A673 (cell line): ENCODE measurements around the gene PNPLA3. TPM values are rescaled to one million over a fixed set of nuclear protein-coding genes. Genes with fewer than 3 reads are reported as not detected.

Experiments used
- BruUV-seq: library from RNA; stranded (reverse); fragments of 400-500 nt; replicated peaks from 2 replicates; lab custom pipeline; 2021; lab: Mats Ljungman, UMichigan
- CTCF ChIA-PET: fragments of 300-600 bp; sonication (Branson Sonifier 250); formaldehyde crosslinking; loops from one replicate; lab custom pipeline; 2022; ENCODE audit warnings: antibody characterized with exemption; lab: Charles Lee
- POLR2A ChIA-PET: fragments of 300-600 bp; sonication (Branson Sonifier 250); formaldehyde crosslinking; loops from one replicate; lab custom pipeline; 2022; ENCODE audit warnings: antibody characterized with exemption; ENCODE audit not compliant: low non-redundant PET; lab: Charles Lee
- DNase-seq: peaks from one replicate; pipeline ENCODE4 v3.0.0-alpha.2; 2015; ENCODE audit warnings: low spot score
- H3K27ac ChIP-seq: fragments of 200-600 bp; sonication (generic); 2 replicates; pipeline ENCODE4 v1.5.1; 2016; ENCODE audit warnings: mixed run types, low read depth, mild to moderate bottlenecking, mixed read lengths, antibody characterized with exemption, low read length; ENCODE audit not compliant: poor library complexity, severe bottlenecking
- H3K27me3 ChIP-seq: fragments of 200-600 bp; sonication (generic); replicated peaks from 2 replicates; pipeline ENCODE4 v1.6.1; 2017; ENCODE audit warnings: mixed run types, low read depth, mild to moderate bottlenecking, mixed read lengths, antibody characterized with exemption, low read length; ENCODE audit not compliant: insufficient read depth, poor library complexity
- H3K36me3 ChIP-seq: fragments of 200-600 bp; sonication (generic); 2 replicates; pipeline ENCODE4 v1.6.1; 2016; ENCODE audit warnings: mixed run types, mild to moderate bottlenecking, mixed read lengths, antibody characterized with exemption, low read length; ENCODE audit not compliant: insufficient read depth, poor library complexity, severe bottlenecking
- H3K4me1 ChIP-seq: fragments of 200-600 bp; sonication (generic); 2 replicates; pipeline ENCODE4 v1.6.1; 2017; ENCODE audit warnings: mixed run types, mild to moderate bottlenecking, mixed read lengths, antibody characterized with exemption, low read length; ENCODE audit not compliant: insufficient read depth, poor library complexity, severe bottlenecking
- H3K4me3 ChIP-seq: fragments of 200-600 bp; sonication (generic); 2 replicates; pipeline ENCODE4 v1.5.1; 2016; ENCODE audit warnings: low read depth, mixed run types, mild to moderate bottlenecking, mixed read lengths, low read length; ENCODE audit not compliant: poor library complexity, severe bottlenecking
- H3K9me3 ChIP-seq: fragments of 200-600 bp; sonication (generic); 2 replicates; pipeline ENCODE4 v1.6.1; 2016; ENCODE audit warnings: mixed run types, low read depth, mild to moderate bottlenecking, mixed read lengths, antibody characterized with exemption, low read length; ENCODE audit not compliant: poor library complexity, severe bottlenecking
- CTCF ChIP-seq: fragments of 300-800, 200-600 bp; sonication (generic); conservative IDR thresholded peaks from 2 replicates; pipeline ENCODE4 v1.5.1; 2017; ENCODE audit warnings: low read depth, mild to moderate bottlenecking, antibody characterized with exemption, low read length, moderate library complexity, mixed read lengths
- EZH2 ChIP-seq: fragments of 200-600 bp; sonication (generic); IDR thresholded peaks from 2 replicates; pipeline ENCODE4 v1.6.1; 2017; ENCODE audit warnings: borderline replicate concordance, low read depth, mild to moderate bottlenecking, mixed read lengths, antibody characterized with exemption, low read length; ENCODE audit not compliant: poor library complexity, severe bottlenecking
- intact Hi-C: fragments of 100-400 bp; cut with micrococcal nuclease; formaldehyde crosslinking; loops from one replicate; pipeline ENCODE4 v1.10.0; 2022; ENCODE audit not compliant: unreplicated experiment
- total RNA-seq: library from RNA; stranded (reverse); gene quantifications from 2 replicates; pipeline ENCODE4 v1.2.3, GENCODE V29; 2021

The PNPLA3 gene
- total RNA-seq, 1 experiment from 2014 or later: 11.8 TPM

- intact Hi-C loops: loop anchor here (5.0 kb wide), 1 partner anchor 67 kb away; no protein-coding TSS in a partner anchor
- ChIA-PET CTCF (interaction anchor here (0.6 kb wide), 1 partner anchor 367 kb away, joined by 5 read pairs; no protein-coding TSS in a partner anchor), POLR2A (no interaction called here)
- Histone ChIP-seq H3K27me3 (peaks cover 26% of the 10 kb centered on the region), H3K4me3 (no peak overlapping the region), H3K4me1 (no peaks in the 10 kb centered on the region), H3K36me3 (no peaks in the 10 kb centered on the region), H3K27ac (no peak overlapping the region), H3K9me3 (no peaks in the 10 kb centered on the region)
- TF ChIP-seq CTCF (no peak), EZH2 (no peak)
- no TSS peak for BruUV-seq
- DNase-seq: no peak
Measured at GRCh38 chr22:43880541-43880991, 43.0 kb upstream of the PNPLA3 start.

- Histone ChIP-seq H3K36me3 (no peaks in the 10 kb centered on the region), H3K9me3 (no peaks in the 10 kb centered on the region), H3K4me3 (no peak overlapping the region), H3K4me1 (no peaks in the 10 kb centered on the region), H3K27ac (no peak overlapping the region), H3K27me3 (peaks cover 20% of the 10 kb centered on the region)
- CTCF ChIA-PET: no interaction called here
- TF ChIP-seq EZH2 (no peak), CTCF (no peak)
- intact Hi-C loops: loop anchor here (5.0 kb wide), 1 partner anchor 66 kb away; no protein-coding TSS in a partner anchor
- BruUV-seq: no TSS peak
- POLR2A ChIA-PET: no interaction called here
- DNase-seq: no peak
Measured at GRCh38 chr22:43881091-43882061, 42.2 kb upstream of the PNPLA3 start.

GRCh38 chr22:43882122-43882767, 41.4 kb upstream of the PNPLA3 start:
- intact Hi-C loops: loop anchor here (5.0 kb wide), 1 partner anchor 65 kb away; no protein-coding TSS in a partner anchor
- Histone ChIP-seq H3K4me1 (no peaks in the 10 kb centered on the region), H3K36me3 (no peaks in the 10 kb centered on the region), H3K9me3 (no peaks in the 10 kb centered on the region), H3K27me3 (peaks cover 12% of the 10 kb centered on the region), H3K4me3 (no peak overlapping the region), H3K27ac (no peak overlapping the region)
- ChIA-PET POLR2A (no interaction called here), CTCF (interaction anchor here (1.1 to 1.6 kb wide), 2 partner anchors 64 to 111 kb away, joined by 3 to 27 read pairs; no protein-coding TSS in a partner anchor)
- no peak for DNase-seq
- BruUV-seq: no TSS peak
- no peak for TF ChIP-seq EZH2
- TF ChIP-seq CTCF: no peak
